Measurements from ENCODE around the gene SERPINH1. TPM values are rescaled to one million over a fixed set of nuclear protein-coding genes. Genes with fewer than 3 reads are reported as not detected.

SERPINH1 gene
- polyA plus RNA-seq, 2 of the 4 experiments (the other 2 are of a cell fraction), result 70.7 to 162 TPM

GRCh38 chr11:75588051-75588481 lies 26.0 kb downstream of the SERPINH1 start:
- Histone ChIP-seq H3K4me2 (no peak overlapping the region), H3K4me1 (no peaks in the 10 kb centered on the region), H3K27ac (no peak overlapping the region), H3K9me3 (no peaks in the 10 kb centered on the region), H3K4me3 (no peak overlapping the region)
- ATAC-seq, result no peak
- CTCF ChIA-PET, result interaction anchor here (0.6 to 1.5 kb wide), 3 partner anchors 10 to 39 kb away, joined by 4 to 5 read pairs (median 4); no protein-coding TSS in a partner anchor
- TF ChIP-seq KDM5A (IDR thresholded peaks at IDR 0.05) (no peak), HDAC2 (IDR thresholded peaks at IDR 0.05) (no peak), NFE2L2 (conservative IDR thresholded peaks at IDR 0.05; ENCODE audit: low read length) (no peak), FOXS1 (CRISPR knock-in tag; IDR thresholded peaks at IDR 0.05) (no peak), TFCP2L1 (CRISPR knock-in tag; IDR thresholded peaks at IDR 0.05) (no peak), KDM1A (IDR thresholded peaks at IDR 0.05; ENCODE audit: low read depth) (no peak), PHF8 (IDR thresholded peaks at IDR 0.05; ENCODE audit: borderline replicate concordance, low read depth) (no peak), GATA3 (IDR thresholded peaks at IDR 0.05; ENCODE audit: borderline replicate concordance) (no peak), EHMT2 (IDR thresholded peaks at IDR 0.05; ENCODE audit: low read depth) (no peak), MAFK (IDR thresholded peaks at IDR 0.05; ENCODE audit: partially characterized antibody) (no peak), ESRRA (IDR thresholded peaks at IDR 0.05; ENCODE audit: borderline replicate concordance, low read length) (no peak), ZNF302 (CRISPR knock-in tag; IDR thresholded peaks at IDR 0.05) (no peak), CBX2 (IDR thresholded peaks at IDR 0.05; ENCODE audit: borderline replicate concordance, low read depth) (no peak), CBX8 (IDR thresholded peaks at IDR 0.05) (no peak), RARB (CRISPR knock-in tag; IDR thresholded peaks at IDR 0.05) (no peak)
- TF ChIP-seq, protein P1, sequence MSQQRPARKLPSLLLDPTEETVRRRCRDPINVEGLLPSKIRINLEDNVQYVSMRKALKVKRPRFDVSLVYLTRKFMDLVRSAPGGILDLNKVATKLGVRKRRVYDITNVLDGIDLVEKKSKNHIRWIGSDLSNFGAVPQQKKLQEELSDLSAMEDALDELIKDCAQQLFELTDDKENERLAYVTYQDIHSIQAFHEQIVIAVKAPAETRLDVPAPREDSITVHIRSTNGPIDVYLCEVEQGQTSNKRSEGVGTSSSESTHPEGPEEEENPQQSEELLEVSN (IDR thresholded peaks at IDR 0.05; ENCODE audit: borderline replicate concordance, low read depth), result no peak
- TF ChIP-seq, protein P2, sequence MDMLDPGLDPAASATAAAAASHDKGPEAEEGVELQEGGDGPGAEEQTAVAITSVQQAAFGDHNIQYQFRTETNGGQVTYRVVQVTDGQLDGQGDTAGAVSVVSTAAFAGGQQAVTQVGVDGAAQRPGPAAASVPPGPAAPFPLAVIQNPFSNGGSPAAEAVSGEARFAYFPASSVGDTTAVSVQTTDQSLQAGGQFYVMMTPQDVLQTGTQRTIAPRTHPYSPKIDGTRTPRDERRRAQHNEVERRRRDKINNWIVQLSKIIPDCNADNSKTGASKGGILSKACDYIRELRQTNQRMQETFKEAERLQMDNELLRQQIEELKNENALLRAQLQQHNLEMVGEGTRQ (IDR thresholded peaks at IDR 0.05), result no peak
- TF ChIP-seq, protein P3, sequence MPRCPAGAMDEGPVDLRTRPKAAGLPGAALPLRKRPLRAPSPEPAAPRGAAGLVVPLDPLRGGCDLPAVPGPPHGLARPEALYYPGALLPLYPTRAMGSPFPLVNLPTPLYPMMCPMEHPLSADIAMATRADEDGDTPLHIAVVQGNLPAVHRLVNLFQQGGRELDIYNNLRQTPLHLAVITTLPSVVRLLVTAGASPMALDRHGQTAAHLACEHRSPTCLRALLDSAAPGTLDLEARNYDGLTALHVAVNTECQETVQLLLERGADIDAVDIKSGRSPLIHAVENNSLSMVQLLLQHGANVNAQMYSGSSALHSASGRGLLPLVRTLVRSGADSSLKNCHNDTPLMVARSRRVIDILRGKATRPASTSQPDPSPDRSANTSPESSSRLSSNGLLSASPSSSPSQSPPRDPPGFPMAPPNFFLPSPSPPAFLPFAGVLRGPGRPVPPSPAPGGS (IDR thresholded peaks at IDR 0.05), result no peak
- 71% methylated on average over 6 of the region's 6 CpGs for WGBS (ENCODE audit: missing lambda C conversion rate)
- POLR2A ChIA-PET, result no interaction called here
- no peak for DNase-seq (ENCODE audit: low read depth in 1 of 2, low spot score in 1 of 2)
- no peak for FAIRE-seq

DNA sequence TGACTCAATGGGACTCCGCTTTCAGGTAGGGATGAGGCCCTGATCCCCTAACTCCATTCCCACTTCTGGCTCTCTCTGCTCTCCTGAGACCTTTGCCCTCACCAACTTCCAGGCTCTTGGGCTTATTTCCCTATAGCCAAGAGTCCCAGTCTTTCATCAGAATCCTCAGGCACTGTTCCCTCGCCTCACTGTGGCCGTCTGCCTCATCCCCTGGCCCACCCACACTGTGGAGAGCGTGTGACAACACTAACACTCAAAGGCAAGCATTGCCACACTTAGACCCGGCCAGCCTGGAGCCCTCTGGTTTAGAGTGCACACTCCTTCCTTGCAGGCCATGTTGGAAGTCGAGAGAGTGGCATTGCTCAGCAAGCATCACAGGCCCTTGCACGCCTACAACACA lies 27.0 kb downstream of the SERPINH1 start:
- ATAC-seq (no peak), FAIRE-seq (no peak), DNase-seq (ENCODE audit: low read depth in 1 of 2, low spot score in 1 of 2) (no peak)
- no peak overlapping the region for H3K27ac ChIP-seq
- H3K4me2 ChIP-seq, result no peak overlapping the region
- no peaks in the 10 kb centered on the region for H3K9me3 ChIP-seq
- no peaks in the 10 kb centered on the region for H3K4me1 ChIP-seq
- ChIA-PET CTCF (interaction anchor here (1.3 to 1.5 kb wide), 2 partner anchors 11 to 40 kb away, joined by 4 to 5 read pairs; no protein-coding TSS in a partner anchor), POLR2A (no interaction called here)
- WGBS (ENCODE audit: missing lambda C conversion rate), result 71% methylated on average over 7 of the region's 7 CpGs
- no peak overlapping the region for H3K4me3 ChIP-seq
- TF ChIP-seq, protein P2 (IDR thresholded peaks at IDR 0.05), result no peak
- TF ChIP-seq ELK1 (IDR thresholded peaks at IDR 0.05; ENCODE audit: low read depth, low read length) (no peak), SREBF2 (IDR thresholded peaks at IDR 0.05) (no peak), CHD2 (IDR thresholded peaks at IDR 0.05; ENCODE audit: low read length, partially characterized antibody) (no peak), NR3C1 (IDR thresholded peaks at IDR 0.05) (no peak), NFE2L2 (conservative IDR thresholded peaks at IDR 0.05; ENCODE audit: low read length) (no peak), GATA3 (IDR thresholded peaks at IDR 0.05; ENCODE audit: borderline replicate concordance) (no peak)
